K562 (cell line): ENCODE measurements around the gene RBBP5. TPM values are rescaled to one million over a fixed set of nuclear protein-coding genes. Genes with fewer than 3 reads are reported as not detected.
A peak's percentile ranks its signal among the peaks of the same experiment; 100 is the strongest.

ENCODE experiments used
- ATAC-seq: fragments of 200-7000 bp; cut with Tn5 transposase; 3 replicates; pipeline ENCODE4 v1.9.1; 2020; ENCODE audit warnings: moderate library complexity
- BruUV-seq: library from RNA; stranded (reverse); fragments of 400-500 nt; replicated peaks from 2 replicates; lab custom pipeline; 2021; lab: Mats Ljungman, UMichigan
- CTCF ChIA-PET: fragments of 300-600 bp; formaldehyde crosslinking; extraction: SDS; loops from one replicate; lab custom pipeline; 2021; ENCODE audit warnings: low intra/inter-chr PET ratio; lab: Yijun Ruan, JAX
- POLR2A ChIA-PET: fragments of 300-600, 350-650 bp; sonication (Branson Sonifier 250); formaldehyde crosslinking; extraction: SDS; loops from one replicate; lab custom pipeline; 2021; ENCODE audit warnings: antibody characterized with exemption, inconsistent platforms; lab: Yijun Ruan, JAX
- DNase-seq, 4 experiments: peaks; one replicate each; pipeline versions ENCODE4 v3.0.0 to v3.0.0-alpha.2; 2011 to 2018; ENCODE audit warnings: low spot score in 3 of 4, mixed read lengths in 3 of 4; ENCODE audit errors: extremely low read depth in 1 of 4
- FAIRE-seq: peaks from 2 replicates; lab custom pipeline; 2011; peaks lifted over from hg19 to GRCh38; lab: Jason Lieb, UNC
- H2AFZ ChIP-seq: 2 replicates; pipeline ENCODE4 v1.6.0; 2011; ENCODE audit warnings: low read depth, low read length, control low read depth, inconsistent platforms
- H3K27ac ChIP-seq: fragments of 200-600 bp; 3 replicates; pipeline ENCODE4 v1.8.0; 2011; ENCODE audit warnings: low read depth, mild to moderate bottlenecking, control low read depth, inconsistent platforms, low read length, moderate library complexity, mixed read lengths; ENCODE audit errors: extremely low read depth
- H3K27me3 ChIP-seq, 2 experiments: fragments of 300-600 bp in 1 of 2; 2 replicates in 1 of 2; 3 replicates in 1 of 2; pipeline versions ENCODE4 v1.6.0 to v1.8.0; 2011; ENCODE audit warnings: inconsistent platforms in 2 of 2, low read length in 2 of 2, mild to moderate bottlenecking in 1 of 2, mixed read lengths in 1 of 2, moderate library complexity in 1 of 2; ENCODE audit not compliant: control insufficient read depth in 2 of 2, insufficient read depth in 2 of 2
- H3K36me3 ChIP-seq: fragments of 300-600 bp; 3 replicates; pipeline ENCODE4 v1.8.0; 2011; ENCODE audit warnings: mild to moderate bottlenecking, low read length, inconsistent platforms; ENCODE audit not compliant: control insufficient read depth, insufficient read depth
- H3K4me1 ChIP-seq, 2 experiments: fragments of 200-600 bp in 1 of 2; replicated peaks in 1 of 2; 2 replicates in 1 of 2; 3 replicates in 1 of 2; pipeline versions ENCODE4 v1.5.1 to v1.8.0; 2011; ENCODE audit warnings: inconsistent platforms in 2 of 2, low read length in 2 of 2, mild to moderate bottlenecking in 1 of 2, mixed read lengths in 1 of 2, moderate library complexity in 1 of 2; ENCODE audit not compliant: control insufficient read depth in 2 of 2, insufficient read depth in 2 of 2
- H3K4me2 ChIP-seq: 2 replicates; pipeline ENCODE4 v1.6.1; 2011; ENCODE audit warnings: low read length, control low read depth, inconsistent platforms, mixed read lengths; ENCODE audit not compliant: insufficient read depth
- H3K4me3 ChIP-seq: fragments of 200-600 bp; sonication (generic), shearing (Covaris generic); 2 replicates; pipeline ENCODE4 v1.5.1; 2016; ENCODE audit warnings: control low read depth, inconsistent platforms
- H3K79me2 ChIP-seq: fragments of 200-600 bp; 3 replicates; pipeline ENCODE4 v1.8.0; 2011; ENCODE audit warnings: low read length, inconsistent platforms; ENCODE audit not compliant: control insufficient read depth, insufficient read depth
- H3K9ac ChIP-seq, 2 experiments: 2 replicates each; pipeline versions ENCODE4 v1.6.0 to v1.6.1; 2011; ENCODE audit warnings: low read depth in 2 of 2, low read length in 2 of 2, control low read depth in 1 of 2, inconsistent platforms in 1 of 2, mild to moderate bottlenecking in 1 of 2, mixed read lengths in 1 of 2; ENCODE audit not compliant: insufficient read depth in 1 of 2
- H3K9me1 ChIP-seq: one replicate; pipeline ENCODE4 v1.6.0; 2011; ENCODE audit warnings: inconsistent platforms, mild to moderate bottlenecking, low read length, moderate library complexity; ENCODE audit not compliant: control insufficient read depth, insufficient read depth
- H3K9me3 ChIP-seq: replicated peaks from 2 replicates; pipeline ENCODE4 v1.5.1; 2011; ENCODE audit warnings: low read depth, low read length, inconsistent platforms; ENCODE audit not compliant: control insufficient read depth, insufficient read depth
- H4K20me1 ChIP-seq: replicated peaks from 2 replicates; pipeline ENCODE4 v1.6.1; 2011; ENCODE audit warnings: low read length, inconsistent platforms, mixed read lengths; ENCODE audit not compliant: control insufficient read depth, insufficient read depth
- WGBS: fragments of 100-300 bp; shearing (Covaris generic); methylation state at CpG from one replicate; pipeline ENCODE4 v1.1.6; 2016; ENCODE audit warnings: low coverage, mixed read lengths; ENCODE audit not compliant: insufficient coverage; ENCODE audit errors: missing lambda C conversion rate; 5-methylcytosine and 5-hydroxymethylcytosine counted together
- in situ Hi-C: fragments of 300-500 bp; cut with MboI; formaldehyde crosslinking; loops from 4 replicates; pipeline ENCODE4 v1.15.0; 2018; ENCODE audit warnings: inconsistent platforms, mixed read lengths
- intact Hi-C: fragments of 100-400 bp; cut with micrococcal nuclease; formaldehyde crosslinking; loops from 2 replicates; pipeline ENCODE4 v1.14.2; 2022
- polyA plus RNA-seq, 8 experiments: library from polyadenylated mRNA; depleted of rRNA in 4 of 8; stranded (reverse) in 5 of 8; unstranded in 3 of 8; fragments of >200 nt; fragmentation: Nextera tagmentation in 2 of 8; fragmentation: Illumina TruSeq in 1 of 8; extraction: Ambion mirVana in 2 of 8; extraction: Trizol in 1 of 8; gene quantifications; 2 replicates each; pipeline versions ENCODE4 v1.2.1 to v1.2.3, GENCODE V29; 2011 to 2014; ENCODE audit warnings: inconsistent platforms in 1 of 8, missing spikeins in 1 of 8
- total RNA-seq, 7 experiments: library from RNA; depleted of rRNA in 6 of 7; stranded (reverse); fragments of >200 nt in 6 of 7; fragmentation: Illumina TruSeq in 2 of 7; extraction: Trizol in 2 of 7; gene quantifications; 2 replicates each; pipeline versions ENCODE4 v1.2.1 to v1.2.3, GENCODE V29; 2011 to 2021; ENCODE audit warnings: low replicate concordance in 1 of 7
- TF ChIP-seq, protein P1 (sequence below): sonication (generic); formaldehyde crosslinking; IDR thresholded peaks from 2 replicates; pipeline ENCODE4 v1.8.0; 2022; ENCODE audit warnings: mild to moderate bottlenecking, missing genetic modification reagents
- TF ChIP-seq, protein P2 (sequence below): sonication (generic); IDR thresholded peaks from 2 replicates; pipeline ENCODE4 v1.6.1; 2016
- TF ChIP-seq, protein P3 (sequence below): fragments of 450-650 bp; formaldehyde crosslinking; conservative IDR thresholded peaks from 2 replicates; pipeline ENCODE4 v1.4.0; 2022; ENCODE audit warnings: mild to moderate bottlenecking, missing genetic modification characterization

RBBP5 gene
- total and polyA plus RNA-seq, 9 of the 15 experiments (the other 6 are each of a cell fraction or from before 2014, with no cell fraction given), result 17.2 to 37.4 (median 28.4) TPM

DNA sequence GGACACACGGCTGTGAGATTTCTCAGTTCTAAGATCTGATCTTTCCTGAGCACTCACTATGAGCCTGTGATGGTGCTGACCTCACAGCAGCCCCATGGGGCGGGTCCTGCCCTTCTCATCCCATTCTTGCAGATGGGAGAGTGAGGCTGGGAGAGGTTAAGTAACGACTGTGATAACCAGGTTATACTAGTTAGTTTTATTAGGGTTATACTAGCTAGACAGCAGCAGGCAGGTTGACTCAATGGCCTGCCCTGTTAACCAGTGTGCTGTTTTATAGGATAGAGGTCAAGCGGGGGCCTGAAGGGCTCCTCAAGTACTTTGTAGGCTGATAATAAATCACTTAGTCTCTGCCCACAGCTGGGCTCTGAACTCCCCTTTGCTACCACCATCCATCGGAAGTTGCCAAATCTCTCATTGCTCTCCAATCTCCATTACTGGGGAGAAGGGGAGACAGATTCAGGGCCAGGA is 74.0 kb downstream of the RBBP5 start:
- intact Hi-C loops (no loop called here), in situ Hi-C loops (no loop called here)
- Histone ChIP-seq H3K4me3 (no peak overlapping the region), H3K36me3 (no peaks in the 10 kb centered on the region), H3K4me1 (peaks cover 0 to 8% of the 10 kb centered on the region in 2 experiments; a peak in 1 of 5 replicates), H3K9me1 (no peaks in the 10 kb centered on the region), H2AFZ (no peak overlapping the region), H3K9ac (no peak overlapping the region), H4K20me1 (peaks cover 24% of the 10 kb centered on the region; the same call in 1 of the 2 replicates), H3K9me3 (no peaks in the 10 kb centered on the region), H3K4me2 (no peak overlapping the region), H3K79me2 (no peaks in the 10 kb centered on the region)
- BruUV-seq, result no TSS peak
- CTCF ChIA-PET, result no interaction called here
- FAIRE-seq, result peak; percentile 11
- peak; percentile 15; the same call in 2 of the 3 replicates for ATAC-seq
- DNase-seq, result peak in 1 of 4 experiments; percentile 8
- POLR2A ChIA-PET, result interaction anchor here (0.6 to 0.8 kb wide), 2 partner anchors 14 to 156 kb away, joined by 3 to 4 read pairs; no protein-coding TSS in a partner anchor
- TF ChIP-seq, protein P1, sequence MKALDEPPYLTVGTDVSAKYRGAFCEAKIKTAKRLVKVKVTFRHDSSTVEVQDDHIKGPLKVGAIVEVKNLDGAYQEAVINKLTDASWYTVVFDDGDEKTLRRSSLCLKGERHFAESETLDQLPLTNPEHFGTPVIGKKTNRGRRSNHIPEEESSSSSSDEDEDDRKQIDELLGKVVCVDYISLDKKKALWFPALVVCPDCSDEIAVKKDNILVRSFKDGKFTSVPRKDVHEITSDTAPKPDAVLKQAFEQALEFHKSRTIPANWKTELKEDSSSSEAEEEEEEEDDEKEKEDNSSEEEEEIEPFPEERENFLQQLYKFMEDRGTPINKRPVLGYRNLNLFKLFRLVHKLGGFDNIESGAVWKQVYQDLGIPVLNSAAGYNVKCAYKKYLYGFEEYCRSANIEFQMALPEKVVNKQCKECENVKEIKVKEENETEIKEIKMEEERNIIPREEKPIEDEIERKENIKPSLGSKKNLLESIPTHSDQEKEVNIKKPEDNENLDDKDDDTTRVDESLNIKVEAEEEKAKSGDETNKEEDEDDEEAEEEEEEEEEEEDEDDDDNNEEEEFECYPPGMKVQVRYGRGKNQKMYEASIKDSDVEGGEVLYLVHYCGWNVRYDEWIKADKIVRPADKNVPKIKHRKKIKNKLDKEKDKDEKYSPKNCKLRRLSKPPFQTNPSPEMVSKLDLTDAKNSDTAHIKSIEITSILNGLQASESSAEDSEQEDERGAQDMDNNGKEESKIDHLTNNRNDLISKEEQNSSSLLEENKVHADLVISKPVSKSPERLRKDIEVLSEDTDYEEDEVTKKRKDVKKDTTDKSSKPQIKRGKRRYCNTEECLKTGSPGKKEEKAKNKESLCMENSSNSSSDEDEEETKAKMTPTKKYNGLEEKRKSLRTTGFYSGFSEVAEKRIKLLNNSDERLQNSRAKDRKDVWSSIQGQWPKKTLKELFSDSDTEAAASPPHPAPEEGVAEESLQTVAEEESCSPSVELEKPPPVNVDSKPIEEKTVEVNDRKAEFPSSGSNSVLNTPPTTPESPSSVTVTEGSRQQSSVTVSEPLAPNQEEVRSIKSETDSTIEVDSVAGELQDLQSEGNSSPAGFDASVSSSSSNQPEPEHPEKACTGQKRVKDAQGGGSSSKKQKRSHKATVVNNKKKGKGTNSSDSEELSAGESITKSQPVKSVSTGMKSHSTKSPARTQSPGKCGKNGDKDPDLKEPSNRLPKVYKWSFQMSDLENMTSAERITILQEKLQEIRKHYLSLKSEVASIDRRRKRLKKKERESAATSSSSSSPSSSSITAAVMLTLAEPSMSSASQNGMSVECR (CRISPR knock-in tag), result no peak
- TF ChIP-seq, protein P2, sequence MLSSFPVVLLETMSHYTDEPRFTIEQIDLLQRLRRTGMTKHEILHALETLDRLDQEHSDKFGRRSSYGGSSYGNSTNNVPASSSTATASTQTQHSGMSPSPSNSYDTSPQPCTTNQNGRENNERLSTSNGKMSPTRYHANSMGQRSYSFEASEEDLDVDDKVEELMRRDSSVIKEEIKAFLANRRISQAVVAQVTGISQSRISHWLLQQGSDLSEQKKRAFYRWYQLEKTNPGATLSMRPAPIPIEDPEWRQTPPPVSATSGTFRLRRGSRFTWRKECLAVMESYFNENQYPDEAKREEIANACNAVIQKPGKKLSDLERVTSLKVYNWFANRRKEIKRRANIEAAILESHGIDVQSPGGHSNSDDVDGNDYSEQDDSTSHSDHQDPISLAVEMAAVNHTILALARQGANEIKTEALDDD, result peak; percentile 78
- TF ChIP-seq, protein P3, sequence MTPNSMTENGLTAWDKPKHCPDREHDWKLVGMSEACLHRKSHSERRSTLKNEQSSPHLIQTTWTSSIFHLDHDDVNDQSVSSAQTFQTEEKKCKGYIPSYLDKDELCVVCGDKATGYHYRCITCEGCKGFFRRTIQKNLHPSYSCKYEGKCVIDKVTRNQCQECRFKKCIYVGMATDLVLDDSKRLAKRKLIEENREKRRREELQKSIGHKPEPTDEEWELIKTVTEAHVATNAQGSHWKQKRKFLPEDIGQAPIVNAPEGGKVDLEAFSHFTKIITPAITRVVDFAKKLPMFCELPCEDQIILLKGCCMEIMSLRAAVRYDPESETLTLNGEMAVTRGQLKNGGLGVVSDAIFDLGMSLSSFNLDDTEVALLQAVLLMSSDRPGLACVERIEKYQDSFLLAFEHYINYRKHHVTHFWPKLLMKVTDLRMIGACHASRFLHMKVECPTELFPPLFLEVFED (CRISPR knock-in tag), result no peak
- TF ChIP-seq, all 486 proteins: peak for 1
- Histone ChIP-seq H3K27me3 (peaks cover 52 to 96% of the 10 kb centered on the region in 2 experiments; a peak in 4 of 5 replicates), H3K27ac (no peak overlapping the region)
- 0% methylated on average over 5 of the region's 5 CpGs for WGBS
